Measurements from ENCODE around the gene BTBD9. TPM values are rescaled to one million over a fixed set of nuclear protein-coding genes. Genes with fewer than 3 reads are reported as not detected.

The BTBD9 gene
- total RNA-seq, 6 experiments from 2014 or later = 11.0 to 12.7 (median 12.5) TPM

- H3K27me3 Mint-ChIP-seq (ENCODE audit: insufficient read depth) = no peaks in the 10 kb centered on the region; the same call in 1 of the 2 replicates
- no peak for DNase-seq
- no peak overlapping the region for H3K27ac Mint-ChIP-seq
- H3K4me1 Mint-ChIP-seq (ENCODE audit: low read depth) = peaks cover 25% of the 10 kb centered on the region
- no peaks in the 10 kb centered on the region for H3K9me3 Mint-ChIP-seq
- TF ChIP-seq CTCF (IDR thresholded peaks at IDR 0.05) = no peak
- no peak overlapping the region for H3K4me3 Mint-ChIP-seq
- no peaks in the 10 kb centered on the region for H3K36me3 Mint-ChIP-seq (ENCODE audit: low read depth)
Observed at GRCh38 chr6:38637756-38638155, 2.0 kb downstream of the BTBD9 start.

- H3K27me3 Mint-ChIP-seq (ENCODE audit: insufficient read depth) = no peaks in the 10 kb centered on the region; the same call in 1 of the 2 replicates
- peaks cover 4% of the 10 kb centered on the region; the same call in 1 of the 2 replicates for H3K9me3 Mint-ChIP-seq
- no peak overlapping the region for H3K4me3 Mint-ChIP-seq
- peaks cover 4% of the 10 kb centered on the region; the same call in 1 of the 2 replicates for H3K36me3 Mint-ChIP-seq (ENCODE audit: low read depth)
- H3K27ac Mint-ChIP-seq = no peak overlapping the region
- no peak for TF ChIP-seq CTCF (IDR thresholded peaks at IDR 0.05)
- DNase-seq = no peak
- peaks cover 25% of the 10 kb centered on the region for H3K4me1 Mint-ChIP-seq (ENCODE audit: low read depth)
Observed at GRCh38 chr6:38636027-38636426, 3.7 kb downstream of the BTBD9 start.

- TF ChIP-seq CTCF (IDR thresholded peaks at IDR 0.05) = no peak
- Mint-ChIP-seq H3K9me3 (peaks cover 4% of the 10 kb centered on the region; the same call in 1 of the 2 replicates), H3K36me3 (ENCODE audit: low read depth) (peaks cover 4% of the 10 kb centered on the region; the same call in 1 of the 2 replicates), H3K4me3 (no peak overlapping the region), H3K27me3 (ENCODE audit: insufficient read depth) (no peaks in the 10 kb centered on the region; the same call in 1 of the 2 replicates), H3K4me1 (ENCODE audit: low read depth) (peaks cover 19% of the 10 kb centered on the region), H3K27ac (no peak overlapping the region)
- DNase-seq = no peak
Observed at GRCh38 chr6:38634518-38634917, 5.2 kb downstream of the BTBD9 start.

GRCh38 chr6:38632490-38632889, 7.2 kb downstream of the BTBD9 start:
- peaks cover 4% of the 10 kb centered on the region; the same call in 1 of the 2 replicates for H3K36me3 Mint-ChIP-seq (ENCODE audit: low read depth)
- no peaks in the 10 kb centered on the region; the same call in 1 of the 2 replicates for H3K27me3 Mint-ChIP-seq (ENCODE audit: insufficient read depth)
- no peak overlapping the region for H3K4me3 Mint-ChIP-seq
- TF ChIP-seq CTCF (IDR thresholded peaks at IDR 0.05) = no peak
- H3K9me3 Mint-ChIP-seq = peaks cover 4% of the 10 kb centered on the region; the same call in 1 of the 2 replicates
- no peak overlapping the region for H3K27ac Mint-ChIP-seq
- peaks cover 11% of the 10 kb centered on the region for H3K4me1 Mint-ChIP-seq (ENCODE audit: low read depth)
- DNase-seq = no peak

GRCh38 chr6:38631186-38631783, 8.4 kb downstream of the BTBD9 start:
- TF ChIP-seq CTCF (IDR thresholded peaks at IDR 0.05) = no peak
- DNase-seq = no peak
- Mint-ChIP-seq H3K36me3 (ENCODE audit: low read depth) (peaks cover 4% of the 10 kb centered on the region; the same call in 1 of the 2 replicates), H3K4me1 (ENCODE audit: low read depth) (peaks cover 11% of the 10 kb centered on the region), H3K27ac (no peak overlapping the region), H3K27me3 (ENCODE audit: insufficient read depth) (no peaks in the 10 kb centered on the region), H3K4me3 (no peak overlapping the region), H3K9me3 (peaks cover 4% of the 10 kb centered on the region; the same call in 1 of the 2 replicates)
